GM23338 (cell line): ENCODE data around the gene FHIT.

Source experiments
- CREB1 ChIP-seq: fragments of 250-450 bp; sonication (Bioruptor Pico); IDR thresholded peaks from 2 replicates; pipeline ENCODE4 v1.5.0; 2020; ENCODE audit warnings: low read depth, mild to moderate bottlenecking, moderate library complexity
- CTCF ChIP-seq, 2 experiments: fragments of 200-600 bp in 1 of 2; sonication (generic) in 1 of 2; conservative IDR thresholded peaks; 2 replicates each; pipeline versions ENCODE4 v1.5.1 to v1.6.1; 2016 to 2017; ENCODE audit warnings: antibody characterized with exemption in 2 of 2, low read depth in 2 of 2, mild to moderate bottlenecking in 2 of 2, moderate library complexity in 1 of 2
- JUNB ChIP-seq: IDR thresholded peaks from one replicate; pipeline ENCODE4 v1.6.1; 2016; ENCODE audit warnings: antibody characterized with exemption; ENCODE audit not compliant: unreplicated experiment

- no peak for TF ChIP-seq CREB1 (CRISPR knock-in tag)
- TF ChIP-seq JUNB = no peak
- TF ChIP-seq CTCF (conservative IDR thresholded peaks at IDR 0.05; ENCODE audit: low read depth in 2 of 2) = no peak
Observed at GRCh38 chr3:61221759-61222362, 29.4 kb downstream of the FHIT start.
